ENCODE measurements around the gene COL6A2.
"Not testable (repeated sequence)": the region's sequence is repeated elsewhere in the genome, so short reads cannot be mapped to it uniquely, and the experiment has no call there.

Gene COL6A2

GRCh38 chr21:46097336-46098293, at the start of gene COL6A2:
COL6A2 (plus strand) TSS chr21:46098112.
- peak in 1 of 2 donors; percentile 39 for DNase-seq (ENCODE audit: low read depth in 2 of 2)

- no peak for DNase-seq (ENCODE audit: low read depth in 2 of 2)
These were observed 48.7 kb upstream of the COL6A2 start for GRCh38 chr21:46048926-46049889.

- no peak for DNase-seq (ENCODE audit: low read depth in 2 of 2)
These were observed 47.8 kb upstream of the COL6A2 start for GRCh38 chr21:46049890-46050667.

GRCh38 chr21:46050668-46051378, 47.1 kb upstream of the COL6A2 start:
- DNase-seq (ENCODE audit: low read depth in 2 of 2), result no peak

GRCh38 chr21:46051379-46051770, 46.5 kb upstream of the COL6A2 start:
- DNase-seq (ENCODE audit: low read depth in 2 of 2), result no peak

- no peak for DNase-seq (ENCODE audit: low read depth in 2 of 2)
These were observed 45.9 kb upstream of the COL6A2 start for GRCh38 chr21:46051821-46052675.

GRCh38 chr21:46052703-46053651, 44.9 kb upstream of the COL6A2 start:
- peak; percentile 57 to 61 for DNase-seq (ENCODE audit: low read depth in 2 of 2)

GRCh38 chr21:46054031-46054430, 43.9 kb upstream of the COL6A2 start:
- no peak for DNase-seq (ENCODE audit: low read depth in 2 of 2)

- DNase-seq (ENCODE audit: low read depth in 2 of 2), result no peak
These were observed 43.4 kb upstream of the COL6A2 start for GRCh38 chr21:46054451-46054881.

GRCh38 chr21:46055863-46056281, 42.0 kb upstream of the COL6A2 start:
- no peak for DNase-seq (ENCODE audit: low read depth in 2 of 2)

GRCh38 chr21:46056450-46056903, 41.4 kb upstream of the COL6A2 start:
- peak; percentile 11 to 40 for DNase-seq (ENCODE audit: low read depth in 2 of 2)

GRCh38 chr21:46057111-46057709, 40.7 kb upstream of the COL6A2 start:
- DNase-seq (ENCODE audit: low read depth in 2 of 2), result peak; percentile 20 to 42

- DNase-seq (ENCODE audit: low read depth in 2 of 2), result no peak
These were observed 40.1 kb upstream of the COL6A2 start for GRCh38 chr21:46057710-46058241.

- DNase-seq (ENCODE audit: low read depth in 2 of 2), result no peak
These were observed 39.3 kb upstream of the COL6A2 start for GRCh38 chr21:46058431-46059145.

GRCh38 chr21:46059195-46059594, 38.7 kb upstream of the COL6A2 start:
- DNase-seq (ENCODE audit: low read depth in 2 of 2), result no peak

GRCh38 chr21:46059711-46060455, 38.0 kb upstream of the COL6A2 start:
- not testable (repeated sequence) for DNase-seq (ENCODE audit: low read depth in 2 of 2)
